Measurements from ENCODE around the gene MED12. TPM values are rescaled to one million over a fixed set of nuclear protein-coding genes. Genes with fewer than 3 reads are reported as not detected.

Gene MED12
- total RNA-seq, 1 donor from 2014 or later, result 76.3 TPM

GRCh38 chrX:71118985-71119535, 664 bp downstream of the MED12 start:
- H3K27ac Mint-ChIP-seq (ENCODE audit: unreplicated experiment), result peak overlapping the region; percentile 88
- peaks cover 2% of the 10 kb centered on the region for H3K9me3 Mint-ChIP-seq
- H3K4me3 Mint-ChIP-seq, result peak overlapping the region; percentile 90
- H3K27me3 Mint-ChIP-seq (ENCODE audit: low read depth), result no peaks in the 10 kb centered on the region
- no peak for DNase-seq (ENCODE audit: low read depth, low spot score)
- TF ChIP-seq CTCF (conservative IDR thresholded peaks at IDR 0.05), result no peak
- H3K4me1 Mint-ChIP-seq, result no peaks in the 10 kb centered on the region
- H3K36me3 Mint-ChIP-seq (ENCODE audit: low read depth), result peaks cover 13% of the 10 kb centered on the region

- Mint-ChIP-seq H3K9me3 (no peaks in the 10 kb centered on the region), H3K4me3 (no peak overlapping the region), H3K27me3 (ENCODE audit: low read depth) (no peaks in the 10 kb centered on the region), H3K4me1 (peaks cover 11% of the 10 kb centered on the region), H3K27ac (ENCODE audit: unreplicated experiment) (no peak overlapping the region), H3K36me3 (ENCODE audit: low read depth) (peaks cover 35% of the 10 kb centered on the region)
- DNase-seq (ENCODE audit: low read depth, low spot score), result no peak
- TF ChIP-seq CTCF (conservative IDR thresholded peaks at IDR 0.05), result no peak
These were observed 9.9 kb downstream of the MED12 start for GRCh38 chrX:71128166-71128833.

- no peak overlapping the region for H3K27ac Mint-ChIP-seq (ENCODE audit: unreplicated experiment)
- peak; percentile 72 for DNase-seq (ENCODE audit: low read depth, low spot score)
- TF ChIP-seq CTCF (conservative IDR thresholded peaks at IDR 0.05), result peak; percentile 75
- H3K36me3 Mint-ChIP-seq (ENCODE audit: low read depth), result peaks cover 32% of the 10 kb centered on the region
- H3K9me3 Mint-ChIP-seq, result no peaks in the 10 kb centered on the region
- H3K4me3 Mint-ChIP-seq, result peak overlapping the region; percentile 2
- H3K27me3 Mint-ChIP-seq (ENCODE audit: low read depth), result no peaks in the 10 kb centered on the region
- H3K4me1 Mint-ChIP-seq, result peaks cover 11% of the 10 kb centered on the region
These were observed 10.7 kb downstream of the MED12 start for GRCh38 chrX:71128915-71129765.

- Mint-ChIP-seq H3K36me3 (ENCODE audit: low read depth) (peaks cover 34% of the 10 kb centered on the region), H3K4me1 (peaks cover 11% of the 10 kb centered on the region), H3K4me3 (no peak overlapping the region), H3K27me3 (ENCODE audit: low read depth) (no peaks in the 10 kb centered on the region), H3K9me3 (no peaks in the 10 kb centered on the region), H3K27ac (ENCODE audit: unreplicated experiment) (no peak overlapping the region)
- DNase-seq (ENCODE audit: low read depth, low spot score), result no peak
- no peak for TF ChIP-seq CTCF (conservative IDR thresholded peaks at IDR 0.05)
These were observed 13.1 kb downstream of the MED12 start for GRCh38 chrX:71131510-71131909.

GRCh38 chrX:71140440-71140839, 22.0 kb downstream of the MED12 start:
- no peak overlapping the region for H3K4me3 Mint-ChIP-seq
- no peaks in the 10 kb centered on the region for H3K9me3 Mint-ChIP-seq
- peaks cover 9% of the 10 kb centered on the region for H3K36me3 Mint-ChIP-seq (ENCODE audit: low read depth)
- TF ChIP-seq CTCF (conservative IDR thresholded peaks at IDR 0.05), result no peak
- peaks cover 3% of the 10 kb centered on the region for H3K27me3 Mint-ChIP-seq (ENCODE audit: low read depth)
- no peak for DNase-seq (ENCODE audit: low read depth, low spot score)
- H3K4me1 Mint-ChIP-seq, result peaks cover 8% of the 10 kb centered on the region
- no peak overlapping the region for H3K27ac Mint-ChIP-seq (ENCODE audit: unreplicated experiment)
